Esophagus muscularis mucosa (tissue), 4 donors: Measurements from ENCODE around the gene BLOC1S5. TPM values are rescaled to one million over a fixed set of nuclear protein-coding genes. Genes with fewer than 3 reads are reported as not detected.
A peak's percentile ranks its signal among the peaks of the same experiment; 100 is the strongest.

Experiments used
- DNase-seq: peaks from one replicate; pipeline ENCODE4 v3.0.0-alpha.2; 2017; ENCODE audit errors: extremely low spot score
- H3K27ac ChIP-seq, 4 donors: fragments of 200-600 bp; sonication (generic); replicated peaks in 1 of 4; 1 replicate in 3 of 4; 2 replicates in 1 of 4; pipeline ENCODE4 v1.5.1; 2016 to 2019; ENCODE audit warnings: mild to moderate bottlenecking in 1 of 4
- H3K27me3 ChIP-seq, 4 donors: fragments of 200-600 bp; sonication (generic); one replicate each; pipeline versions ENCODE4 v1.5.1 to v1.6.0; 2016 to 2019
- H3K36me3 ChIP-seq, 4 donors: fragments of 200-600 bp; sonication (generic); one replicate each; pipeline ENCODE4 v1.5.1; 2016 to 2019
- H3K4me1 ChIP-seq, 4 donors: fragments of 200-600 bp; sonication (generic); one replicate each; pipeline ENCODE4 v1.5.1; 2016 to 2019
- H3K4me3 ChIP-seq, 4 donors: fragments of 200-600 bp; sonication (generic); 1 replicate in 2 of 4; 2 replicates in 2 of 4; pipeline ENCODE4 v1.5.1; 2016 to 2019; ENCODE audit warnings: mild to moderate bottlenecking in 4 of 4, moderate library complexity in 1 of 4
- H3K9me3 ChIP-seq, 4 donors: fragments of 200-600 bp; sonication (generic); 1 replicate in 3 of 4; 2 replicates in 1 of 4; pipeline ENCODE4 v1.5.1; 2016 to 2019
- EP300 ChIP-seq: sonication (generic); formaldehyde crosslinking; IDR thresholded peaks from one replicate; pipeline ENCODE4 v1.6.1; 2017; ENCODE audit warnings: antibody characterized with exemption
- POLR2A ChIP-seq: fragments of 450-650 bp; IDR thresholded peaks from one replicate; pipeline ENCODE4 v1.6.1; 2017; ENCODE audit warnings: antibody characterized with exemption, moderate library complexity, mild to moderate bottlenecking, low read depth
- POLR2AphosphoS5 ChIP-seq, 2 donors: sonication (generic); formaldehyde crosslinking; IDR thresholded peaks; one replicate each; pipeline ENCODE4 v1.6.1; 2017; ENCODE audit warnings: antibody characterized with exemption in 2 of 2
- WGBS: methylation state at CpG from one replicate; pipeline ENCODE4 v1.1.5; 2018; 5-methylcytosine and 5-hydroxymethylcytosine counted together
- intact Hi-C: fragments of 100-400 bp; cut with DNase I; formaldehyde crosslinking; loops from one replicate; pipeline ENCODE4 v1.15.1; 2023
- total RNA-seq, 4 donors: library from RNA; depleted of rRNA; stranded (reverse); fragments of >200 nt; gene quantifications; one replicate each; pipeline versions ENCODE4 v1.1.0 to v1.2.1, GENCODE V29; 2016
- TF ChIP-seq, protein P1 (sequence below), 3 experiments: fragments of 200-600 bp in 2 of 3; fragments of 450-650 bp in 1 of 3; sonication (generic) in 2 of 3; IDR thresholded peaks; one replicate each; pipeline ENCODE4 v1.5.1; 2017 to 2019; ENCODE audit warnings: antibody characterized with exemption in 3 of 3, mild to moderate bottlenecking in 2 of 3, moderate library complexity in 1 of 3

The BLOC1S5 gene
- total RNA-seq, 4 donors from 2014 or later = 10.4 to 15.6 (median 11.2) TPM

DNA sequence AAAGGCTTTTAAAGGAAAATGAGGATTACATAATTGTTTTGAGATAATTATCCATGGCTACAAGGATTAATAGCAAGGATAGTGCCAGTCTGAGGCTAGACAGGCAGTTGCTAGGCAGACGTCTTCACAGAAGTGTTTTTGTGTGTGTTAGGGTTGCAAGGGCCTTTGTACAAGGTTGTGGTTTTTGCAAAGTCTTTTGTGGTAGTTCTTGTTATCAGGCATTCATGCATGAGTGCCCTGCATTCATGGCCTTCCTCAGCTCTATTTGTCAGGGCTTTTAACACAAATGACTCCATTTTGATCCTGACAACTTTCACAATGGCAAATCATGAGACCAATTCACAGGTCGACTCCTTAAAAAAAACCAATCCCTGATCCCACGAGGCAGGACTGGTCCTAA lies 85.5 kb downstream of the BLOC1S5 start:
- WGBS = 92% methylated on average over 3 of the region's 3 CpGs
- no peak overlapping the region for H3K4me3 ChIP-seq
- peaks cover 14 to 25% (median 17%) of the 10 kb centered on the region in 4 donors for H3K4me1 ChIP-seq
- no peaks in the 10 kb centered on the region for H3K36me3 ChIP-seq
- H3K27me3 ChIP-seq = no peaks in the 10 kb centered on the region
- TF ChIP-seq, protein P1, sequence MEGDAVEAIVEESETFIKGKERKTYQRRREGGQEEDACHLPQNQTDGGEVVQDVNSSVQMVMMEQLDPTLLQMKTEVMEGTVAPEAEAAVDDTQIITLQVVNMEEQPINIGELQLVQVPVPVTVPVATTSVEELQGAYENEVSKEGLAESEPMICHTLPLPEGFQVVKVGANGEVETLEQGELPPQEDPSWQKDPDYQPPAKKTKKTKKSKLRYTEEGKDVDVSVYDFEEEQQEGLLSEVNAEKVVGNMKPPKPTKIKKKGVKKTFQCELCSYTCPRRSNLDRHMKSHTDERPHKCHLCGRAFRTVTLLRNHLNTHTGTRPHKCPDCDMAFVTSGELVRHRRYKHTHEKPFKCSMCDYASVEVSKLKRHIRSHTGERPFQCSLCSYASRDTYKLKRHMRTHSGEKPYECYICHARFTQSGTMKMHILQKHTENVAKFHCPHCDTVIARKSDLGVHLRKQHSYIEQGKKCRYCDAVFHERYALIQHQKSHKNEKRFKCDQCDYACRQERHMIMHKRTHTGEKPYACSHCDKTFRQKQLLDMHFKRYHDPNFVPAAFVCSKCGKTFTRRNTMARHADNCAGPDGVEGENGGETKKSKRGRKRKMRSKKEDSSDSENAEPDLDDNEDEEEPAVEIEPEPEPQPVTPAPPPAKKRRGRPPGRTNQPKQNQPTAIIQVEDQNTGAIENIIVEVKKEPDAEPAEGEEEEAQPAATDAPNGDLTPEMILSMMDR (IDR thresholded peaks at IDR 0.05) = no peak
- TF ChIP-seq POLR2A (no peak), EP300 (no peak), POLR2AphosphoS5 (IDR thresholded peaks at IDR 0.05) (no peak)
- H3K9me3 ChIP-seq = no peaks in the 10 kb centered on the region
- DNase-seq = no peak
- intact Hi-C loops = no loop called here
- H3K27ac ChIP-seq = no peak overlapping the region

DNA sequence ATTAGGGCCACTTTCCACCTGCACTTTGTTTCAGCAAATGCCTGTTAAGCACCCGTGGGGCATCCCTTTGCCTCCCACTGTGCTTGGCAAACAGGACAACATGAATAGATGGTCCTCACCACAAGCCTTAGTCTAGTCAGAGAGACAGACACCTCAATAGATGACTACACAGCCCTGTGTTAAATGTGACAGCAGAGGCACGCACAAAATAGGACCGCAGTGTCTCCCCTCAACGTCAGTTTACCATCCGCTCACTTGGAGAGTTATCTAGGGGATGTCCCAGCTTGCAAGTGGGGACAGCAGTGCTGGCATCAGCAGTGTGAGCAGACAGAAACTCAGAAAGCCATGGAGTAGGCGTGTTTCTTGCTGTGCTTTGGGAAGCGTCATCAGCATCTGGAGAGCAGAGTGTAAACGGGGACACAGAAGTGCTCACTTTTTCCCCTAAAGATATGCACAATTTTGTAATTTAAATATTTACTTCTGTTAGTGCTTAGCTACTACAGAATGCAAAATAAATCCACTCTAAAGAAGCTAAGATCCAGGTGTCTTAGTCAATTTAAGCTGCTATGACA lies 87.6 kb downstream of the BLOC1S5 start:
- Histone ChIP-seq H3K27me3 (no peaks in the 10 kb centered on the region), H3K4me3 (no peak overlapping the region), H3K9me3 (no peaks in the 10 kb centered on the region), H3K27ac (no peak overlapping the region), H3K36me3 (no peaks in the 10 kb centered on the region), H3K4me1 (peaks cover 14 to 25% (median 17%) of the 10 kb centered on the region in 4 donors)
- DNase-seq = no peak
- 93% methylated on average over 8 of the region's 8 CpGs for WGBS
- TF ChIP-seq POLR2A (no peak), EP300 (no peak), POLR2AphosphoS5 (IDR thresholded peaks at IDR 0.05) (no peak)
- TF ChIP-seq, protein P1 (IDR thresholded peaks at IDR 0.05) = no peak
- intact Hi-C loops = no loop called here

DNA sequence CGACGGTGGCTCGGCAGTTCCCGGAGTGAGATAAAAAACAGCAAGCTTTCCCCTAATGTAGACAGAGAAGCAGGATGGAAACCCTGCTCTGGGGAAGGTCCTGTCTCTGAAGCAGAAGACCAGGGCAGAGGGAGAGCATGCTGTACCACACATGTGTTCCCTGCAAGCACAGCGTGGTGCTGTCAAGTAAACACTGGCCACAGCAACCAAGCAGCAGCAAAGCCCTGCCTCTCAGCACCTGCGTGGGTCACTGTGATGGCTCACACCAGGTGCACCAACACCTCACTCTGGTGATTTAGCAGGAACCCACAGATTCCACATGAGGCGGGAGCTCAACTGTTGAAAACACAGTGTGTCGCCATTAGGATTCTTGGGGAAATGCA lies 88.4 kb downstream of the BLOC1S5 start:
- Histone ChIP-seq H3K27ac (peak overlapping the region in 1 of 4 donors; percentile 24), H3K36me3 (no peaks in the 10 kb centered on the region), H3K4me3 (peak overlapping the region in 3 of 4 donors; percentile 6 to 36 (median 18)), H3K4me1 (peaks cover 14 to 25% (median 17%) of the 10 kb centered on the region in 4 donors), H3K27me3 (no peaks in the 10 kb centered on the region), H3K9me3 (no peaks in the 10 kb centered on the region)
- intact Hi-C loops = no loop called here
- WGBS = 37% methylated on average over 5 of the region's 8 CpGs
- DNase-seq = no peak
- no peak for TF ChIP-seq POLR2A
- TF ChIP-seq POLR2AphosphoS5 (IDR thresholded peaks at IDR 0.05) = no peak
- TF ChIP-seq EP300 = no peak
- TF ChIP-seq, protein P1 (IDR thresholded peaks at IDR 0.05) = no peak

DNA sequence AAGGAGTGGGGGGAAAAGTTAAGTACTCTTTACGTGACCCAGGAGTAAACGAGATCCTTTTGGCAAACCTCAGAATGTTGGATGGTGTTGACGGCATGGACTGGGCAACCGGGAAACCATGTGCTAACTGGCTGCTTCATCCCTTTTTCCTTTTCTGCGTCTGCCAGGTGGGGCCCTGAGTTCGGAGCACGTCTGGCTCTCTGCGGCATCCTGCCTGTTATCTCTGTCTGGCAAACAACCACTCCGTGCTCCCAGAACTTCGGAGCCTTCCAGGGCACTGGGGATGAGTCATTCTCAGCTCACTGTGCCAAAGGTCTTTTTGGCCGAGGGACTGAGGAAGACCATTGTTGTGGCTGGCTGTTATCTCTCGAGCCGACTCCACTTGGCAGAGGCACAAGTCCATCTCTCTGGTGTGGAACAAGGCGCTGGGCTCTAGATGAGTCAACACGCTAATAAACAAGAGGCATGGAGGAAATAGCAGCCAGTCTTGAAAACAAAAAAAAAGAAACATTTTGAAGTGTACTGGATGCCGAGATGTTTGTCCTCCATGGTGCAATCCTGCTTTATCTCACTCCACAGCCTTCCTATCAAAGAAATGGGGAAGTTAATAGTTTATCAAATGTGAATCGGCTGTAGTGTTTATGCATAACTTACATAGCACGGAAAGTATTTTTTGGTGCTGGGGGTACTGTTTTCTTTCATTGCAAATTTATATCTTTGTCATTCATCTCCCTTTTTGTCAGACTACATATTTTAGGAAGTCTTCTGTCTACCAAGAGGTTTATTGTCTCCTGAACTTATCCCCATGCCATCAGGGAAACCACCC lies 89.0 kb downstream of the BLOC1S5 start:
- DNase-seq = no peak
- Histone ChIP-seq H3K27ac (peak overlapping the region; percentile 5 to 33 (median 18)), H3K4me1 (peaks cover 14 to 25% (median 17%) of the 10 kb centered on the region in 4 donors), H3K4me3 (peak overlapping the region in 3 of 4 donors; percentile 6 to 36 (median 18)), H3K36me3 (no peaks in the 10 kb centered on the region), H3K27me3 (no peaks in the 10 kb centered on the region), H3K9me3 (peaks cover 0 to 4% (median 0%) of the 10 kb centered on the region in 4 donors)
- TF ChIP-seq POLR2AphosphoS5 (IDR thresholded peaks at IDR 0.05) = peak; percentile 47 to 60
- TF ChIP-seq, protein P1 (IDR thresholded peaks at IDR 0.05) = no peak
- TF ChIP-seq POLR2A = no peak
- no peak for TF ChIP-seq EP300
- intact Hi-C loops = no loop called here
- 26% methylated on average over 16 of the region's 18 CpGs for WGBS
